Uterus (tissue), 4 donors: ENCODE results near the gene SMAD1. TPM values are rescaled to one million over a fixed set of nuclear protein-coding genes. Genes with fewer than 3 reads are reported as not detected.
"Not testable (repeated sequence)": the region's sequence is repeated elsewhere in the genome, so short reads cannot be mapped to it uniquely, and the experiment has no call there.

ENCODE experiments used
- DNase-seq, 2 donors: peaks; one replicate each; pipeline ENCODE4 v3.0.0-alpha.2; 2019 to 2020
- H3K27ac ChIP-seq, 2 donors: fragments of 200-600 bp; sonication (generic); 1 replicate in 1 of 2; 2 replicates in 1 of 2; pipeline ENCODE4 v1.5.1; 2016 to 2018
- H3K27me3 ChIP-seq, 2 donors: fragments of 200-600 bp; sonication (generic); one replicate each; pipeline ENCODE4 v1.5.1; 2018 to 2019; ENCODE audit warnings: control low read depth in 1 of 2
- H3K36me3 ChIP-seq, 2 donors: fragments of 200-600 bp; sonication (generic); one replicate each; pipeline ENCODE4 v1.5.1; 2019; ENCODE audit warnings: control low read depth in 1 of 2
- H3K4me1 ChIP-seq, 2 donors: fragments of 200-600 bp; sonication (generic); one replicate each; pipeline ENCODE4 v1.5.1; 2018 to 2019; ENCODE audit warnings: control low read depth in 1 of 2
- H3K4me3 ChIP-seq, 2 donors: fragments of 200-600 bp; sonication (generic); 1 replicate in 1 of 2; 2 replicates in 1 of 2; pipeline ENCODE4 v1.5.1; 2018 to 2019; ENCODE audit warnings: mild to moderate bottlenecking in 1 of 2
- H3K9me3 ChIP-seq, 2 donors: fragments of 200-600 bp; sonication (generic); one replicate each; pipeline ENCODE4 v1.5.1; 2019; ENCODE audit warnings: control low read depth in 1 of 2
- CTCF ChIP-seq, 4 experiments: fragments of 200-600 bp in 2 of 4; fragments of 450-650 bp in 2 of 4; sonication (generic) in 2 of 4; IDR thresholded peaks; one replicate each; pipeline ENCODE4 v1.5.1; 2016 to 2019; ENCODE audit warnings: antibody characterized with exemption in 4 of 4, mild to moderate bottlenecking in 2 of 4, moderate library complexity in 1 of 4
- POLR2A ChIP-seq, 2 donors: fragments of 450-650 bp; IDR thresholded peaks; one replicate each; pipeline ENCODE4 v1.6.1; 2016; ENCODE audit warnings: antibody characterized with exemption in 2 of 2, mild to moderate bottlenecking in 1 of 2, moderate library complexity in 1 of 2
- intact Hi-C: fragments of 100-400 bp; cut with DNase I; formaldehyde crosslinking; loops from one replicate; pipeline ENCODE4 v1.15.1; 2023; ENCODE audit warnings: low total_unique reads
- total RNA-seq, 4 donors: library from RNA; depleted of rRNA in 3 of 4; stranded (reverse); fragments of >200 nt in 3 of 4; gene quantifications; one replicate each; pipeline versions ENCODE4 v1.1.0 to v1.2.4, GENCODE V29; 2014 to 2023
- donor health status: DM: yes; HTN: yes; CAD: no.

Gene SMAD1
- total RNA-seq, 4 donors from 2014 or later: 29.1 to 81.4 (median 54.3) TPM

DNA sequence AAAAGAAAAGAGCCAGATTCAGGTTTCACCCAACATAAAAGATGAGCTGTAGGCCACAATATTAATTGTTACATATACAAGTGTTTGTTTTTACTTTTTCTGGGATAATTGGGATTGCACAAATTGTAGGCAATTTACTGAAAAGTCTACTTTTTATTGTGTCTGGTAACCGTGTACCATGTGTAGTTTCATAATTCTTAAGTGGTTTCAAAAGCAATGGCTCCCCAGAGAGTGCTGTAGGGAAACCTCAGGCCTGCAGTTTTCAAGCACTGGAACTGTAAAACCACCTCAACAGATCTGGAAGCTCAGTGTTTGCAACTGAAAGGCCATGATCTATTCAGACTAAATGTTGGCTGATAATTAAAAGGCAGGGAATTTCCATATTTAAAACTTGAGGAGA, 83.7 kb downstream of the SMAD1 start:
- Histone ChIP-seq H3K27me3 (no peaks in the 10 kb centered on the region), H3K4me1 (no peaks in the 10 kb centered on the region), H3K4me3 (no peak overlapping the region), H3K27ac (no peak overlapping the region), H3K36me3 (no peaks in the 10 kb centered on the region), H3K9me3 (no peaks in the 10 kb centered on the region)
- DNase-seq: no peak
- TF ChIP-seq POLR2A (IDR thresholded peaks at IDR 0.05): no peak
- TF ChIP-seq CTCF (IDR thresholded peaks at IDR 0.05): no peak
- intact Hi-C loops: no loop called here

DNA sequence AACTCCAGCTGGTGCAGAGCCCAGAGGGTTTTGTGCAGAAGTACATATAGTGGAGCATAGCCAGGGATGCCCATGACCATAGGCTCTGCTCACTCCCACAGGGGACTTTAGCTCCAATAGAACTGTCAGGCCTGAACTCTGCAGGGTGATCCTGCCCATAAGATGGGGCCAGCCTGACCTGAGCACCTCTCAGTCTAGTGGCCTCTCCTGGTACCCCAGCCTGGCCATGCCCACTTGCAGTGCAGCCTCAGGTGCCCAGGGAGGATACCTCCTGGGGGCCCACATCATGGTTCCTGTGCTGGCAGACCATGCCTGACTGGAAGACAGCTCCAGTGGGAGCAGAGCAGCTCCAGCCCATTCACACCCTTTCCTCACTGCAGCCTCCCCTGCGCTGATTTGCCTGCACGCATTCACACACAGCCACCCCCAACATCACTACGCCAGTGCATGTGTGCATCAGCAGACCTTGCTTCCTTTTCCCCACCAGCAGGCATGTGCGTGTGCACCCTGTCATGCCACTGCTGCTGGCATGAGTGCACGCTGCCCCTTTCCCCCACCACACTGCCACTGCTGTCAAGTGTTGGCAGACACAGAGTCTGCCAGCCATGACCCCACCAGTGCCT, 84.5 kb downstream of the SMAD1 start:
- Histone ChIP-seq H3K9me3 (no peaks in the 10 kb centered on the region), H3K36me3 (no peaks in the 10 kb centered on the region), H3K4me1 (no peaks in the 10 kb centered on the region), H3K27me3 (no peaks in the 10 kb centered on the region), H3K4me3 (no peak overlapping the region), H3K27ac (no peak overlapping the region)
- no peak for TF ChIP-seq POLR2A (IDR thresholded peaks at IDR 0.05)
- TF ChIP-seq CTCF (IDR thresholded peaks at IDR 0.05): no peak
- no peak for DNase-seq
- intact Hi-C loops: no loop called here

DNA sequence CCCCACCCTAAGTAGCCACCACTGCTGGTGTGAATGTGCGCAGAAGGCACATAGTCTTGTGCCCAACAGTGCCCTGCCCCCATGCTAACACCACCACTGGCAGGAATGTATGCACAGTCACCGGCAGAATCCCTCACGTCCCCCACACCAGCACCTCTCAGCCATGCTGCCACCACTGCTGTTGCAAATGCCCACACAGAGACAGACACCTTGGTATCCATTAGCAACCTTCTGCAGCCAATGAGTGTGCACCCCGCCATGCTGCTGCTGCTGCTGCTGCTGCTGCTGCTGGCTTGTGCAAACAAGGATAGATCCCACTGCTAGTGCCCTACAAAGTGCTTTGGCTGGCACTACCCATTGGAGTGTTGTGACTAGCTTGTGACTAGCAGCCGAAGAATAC, 85.1 kb downstream of the SMAD1 start:
- no peak for DNase-seq
- Histone ChIP-seq H3K4me1 (no peaks in the 10 kb centered on the region), H3K9me3 (no peaks in the 10 kb centered on the region), H3K4me3 (no peak overlapping the region), H3K27ac (no peak overlapping the region), H3K27me3 (no peaks in the 10 kb centered on the region), H3K36me3 (no peaks in the 10 kb centered on the region)
- no peak for TF ChIP-seq POLR2A (IDR thresholded peaks at IDR 0.05)
- no peak for TF ChIP-seq CTCF (IDR thresholded peaks at IDR 0.05)
- intact Hi-C loops: no loop called here

GRCh38 chr4:145567516-145567915, 85.9 kb downstream of the SMAD1 start:
- Histone ChIP-seq H3K27ac (no peak overlapping the region), H3K36me3 (no peaks in the 10 kb centered on the region), H3K4me3 (no peak overlapping the region), H3K9me3 (no peaks in the 10 kb centered on the region), H3K4me1 (no peaks in the 10 kb centered on the region), H3K27me3 (no peaks in the 10 kb centered on the region)
- intact Hi-C loops: no loop called here
- TF ChIP-seq CTCF (IDR thresholded peaks at IDR 0.05): no peak
- TF ChIP-seq POLR2A (IDR thresholded peaks at IDR 0.05): no peak
- DNase-seq: no peak

- intact Hi-C loops, H3K27me3 ChIP-seq, H3K4me3 ChIP-seq, H3K36me3 ChIP-seq, H3K27ac ChIP-seq, H3K4me1 ChIP-seq, H3K9me3 ChIP-seq, DNase-seq: not testable (repeated sequence)
These were observed 92.9 kb downstream of the SMAD1 start for GRCh38 chr4:145574546-145574945.

- no peak for TF ChIP-seq POLR2A (IDR thresholded peaks at IDR 0.05)
- no peak for TF ChIP-seq CTCF (IDR thresholded peaks at IDR 0.05)
- intact Hi-C loops: no loop called here
- no peaks in the 10 kb centered on the region for H3K36me3 ChIP-seq
- H3K4me1 ChIP-seq: no peaks in the 10 kb centered on the region
- H3K27ac ChIP-seq: no peak overlapping the region
- DNase-seq: no peak
- H3K4me3 ChIP-seq: no peak overlapping the region
- no peaks in the 10 kb centered on the region for H3K27me3 ChIP-seq
- no peaks in the 10 kb centered on the region for H3K9me3 ChIP-seq
These were observed 99.3 kb downstream of the SMAD1 start for GRCh38 chr4:145580906-145581305.
